SKM-1 (cell line): ENCODE results near the gene XYLT1.

ENCODE experiments used
- DNase-seq: peaks from one replicate; lab custom pipeline; 2025; ENCODE audit not compliant: unreplicated experiment; lab: John Stamatoyannopoulos, UW

Gene XYLT1

GRCh38 chr16:17162560-17162959, 308.2 kb downstream of the XYLT1 start:
- DNase-seq, result no peak

GRCh38 chr16:17160920-17161431, 309.8 kb downstream of the XYLT1 start:
- DNase-seq, result no peak

- DNase-seq, result no peak
These were observed 310.4 kb downstream of the XYLT1 start for GRCh38 chr16:17160285-17160853.

- no peak for DNase-seq
These were observed 311.1 kb downstream of the XYLT1 start for GRCh38 chr16:17159617-17160016.

- no peak for DNase-seq
These were observed 314.8 kb downstream of the XYLT1 start for GRCh38 chr16:17155936-17156335.

GRCh38 chr16:17155485-17155884, 315.3 kb downstream of the XYLT1 start:
- no peak for DNase-seq

GRCh38 chr16:17154981-17155380, 315.8 kb downstream of the XYLT1 start:
- DNase-seq, result no peak

GRCh38 chr16:17152311-17152710, 318.4 kb downstream of the XYLT1 start:
- DNase-seq, result no peak

GRCh38 chr16:17151335-17151734, 319.4 kb downstream of the XYLT1 start:
- DNase-seq, result no peak

- DNase-seq, result no peak
These were observed 320.8 kb downstream of the XYLT1 start for GRCh38 chr16:17149904-17150483.

- DNase-seq, result no peak
These were observed 322.8 kb downstream of the XYLT1 start for GRCh38 chr16:17147942-17148341.

GRCh38 chr16:17145029-17145428, 325.7 kb downstream of the XYLT1 start:
- no peak for DNase-seq

- DNase-seq, result no peak
These were observed 326.3 kb downstream of the XYLT1 start for GRCh38 chr16:17144431-17144830.

- no peak for DNase-seq
These were observed 327.0 kb downstream of the XYLT1 start for GRCh38 chr16:17143546-17144419.

GRCh38 chr16:17138801-17139200, 332.0 kb downstream of the XYLT1 start:
- DNase-seq, result no peak

- DNase-seq, result no peak
These were observed 335.3 kb downstream of the XYLT1 start for GRCh38 chr16:17135439-17135838.

- no peak for DNase-seq
These were observed 336.2 kb downstream of the XYLT1 start for GRCh38 chr16:17134586-17134985.

- no peak for DNase-seq
These were observed 336.9 kb downstream of the XYLT1 start for GRCh38 chr16:17133851-17134250.

- no peak for DNase-seq
These were observed 339.4 kb downstream of the XYLT1 start for GRCh38 chr16:17131351-17131750.

- DNase-seq, result no peak
These were observed 340.0 kb downstream of the XYLT1 start for GRCh38 chr16:17130733-17131132.

GRCh38 chr16:17129971-17130370, 340.8 kb downstream of the XYLT1 start:
- DNase-seq, result no peak

- DNase-seq, result no peak
These were observed 342.0 kb downstream of the XYLT1 start for GRCh38 chr16:17128791-17129190.
